K562 (cell line): ENCODE results near the gene EXOC3. TPM values are rescaled to one million over a fixed set of nuclear protein-coding genes. Genes with fewer than 3 reads are reported as not detected.

Source experiments
- ATAC-seq: fragments of 200-7000 bp; cut with Tn5 transposase; 3 replicates; pipeline ENCODE4 v1.9.1; 2020; ENCODE audit warnings: moderate library complexity
- BruUV-seq: library from RNA; stranded (reverse); fragments of 400-500 nt; replicated peaks from 2 replicates; lab custom pipeline; 2021; lab: Mats Ljungman, UMichigan
- CTCF ChIA-PET: fragments of 300-600 bp; formaldehyde crosslinking; extraction: SDS; loops from one replicate; lab custom pipeline; 2021; ENCODE audit warnings: low intra/inter-chr PET ratio; lab: Yijun Ruan, JAX
- POLR2A ChIA-PET: fragments of 300-600, 350-650 bp; sonication (Branson Sonifier 250); formaldehyde crosslinking; extraction: SDS; loops from one replicate; lab custom pipeline; 2021; ENCODE audit warnings: antibody characterized with exemption, inconsistent platforms; lab: Yijun Ruan, JAX
- DNase-seq, 4 experiments: peaks; one replicate each; pipeline versions ENCODE4 v3.0.0 to v3.0.0-alpha.2; 2011 to 2018; ENCODE audit warnings: low spot score in 3 of 4, mixed read lengths in 3 of 4; ENCODE audit errors: extremely low read depth in 1 of 4
- FAIRE-seq: peaks from 2 replicates; lab custom pipeline; 2011; peaks lifted over from hg19 to GRCh38; lab: Jason Lieb, UNC
- H2AFZ ChIP-seq: 2 replicates; pipeline ENCODE4 v1.6.0; 2011; ENCODE audit warnings: low read depth, low read length, control low read depth, inconsistent platforms
- H3K27ac ChIP-seq: fragments of 200-600 bp; 3 replicates; pipeline ENCODE4 v1.8.0; 2011; ENCODE audit warnings: low read depth, mild to moderate bottlenecking, control low read depth, inconsistent platforms, low read length, moderate library complexity, mixed read lengths; ENCODE audit errors: extremely low read depth
- H3K27me3 ChIP-seq, 2 experiments: fragments of 300-600 bp in 1 of 2; 2 replicates in 1 of 2; 3 replicates in 1 of 2; pipeline versions ENCODE4 v1.6.0 to v1.8.0; 2011; ENCODE audit warnings: inconsistent platforms in 2 of 2, low read length in 2 of 2, mild to moderate bottlenecking in 1 of 2, mixed read lengths in 1 of 2, moderate library complexity in 1 of 2; ENCODE audit not compliant: control insufficient read depth in 2 of 2, insufficient read depth in 2 of 2
- H3K36me3 ChIP-seq: fragments of 300-600 bp; 3 replicates; pipeline ENCODE4 v1.8.0; 2011; ENCODE audit warnings: mild to moderate bottlenecking, low read length, inconsistent platforms; ENCODE audit not compliant: control insufficient read depth, insufficient read depth
- H3K4me1 ChIP-seq, 2 experiments: fragments of 200-600 bp in 1 of 2; replicated peaks in 1 of 2; 2 replicates in 1 of 2; 3 replicates in 1 of 2; pipeline versions ENCODE4 v1.5.1 to v1.8.0; 2011; ENCODE audit warnings: inconsistent platforms in 2 of 2, low read length in 2 of 2, mild to moderate bottlenecking in 1 of 2, mixed read lengths in 1 of 2, moderate library complexity in 1 of 2; ENCODE audit not compliant: control insufficient read depth in 2 of 2, insufficient read depth in 2 of 2
- H3K4me2 ChIP-seq: 2 replicates; pipeline ENCODE4 v1.6.1; 2011; ENCODE audit warnings: low read length, control low read depth, inconsistent platforms, mixed read lengths; ENCODE audit not compliant: insufficient read depth
- H3K4me3 ChIP-seq: fragments of 200-600 bp; sonication (generic), shearing (Covaris generic); 2 replicates; pipeline ENCODE4 v1.5.1; 2016; ENCODE audit warnings: control low read depth, inconsistent platforms
- H3K79me2 ChIP-seq: fragments of 200-600 bp; 3 replicates; pipeline ENCODE4 v1.8.0; 2011; ENCODE audit warnings: low read length, inconsistent platforms; ENCODE audit not compliant: control insufficient read depth, insufficient read depth
- H3K9ac ChIP-seq, 2 experiments: 2 replicates each; pipeline versions ENCODE4 v1.6.0 to v1.6.1; 2011; ENCODE audit warnings: low read depth in 2 of 2, low read length in 2 of 2, control low read depth in 1 of 2, inconsistent platforms in 1 of 2, mild to moderate bottlenecking in 1 of 2, mixed read lengths in 1 of 2; ENCODE audit not compliant: insufficient read depth in 1 of 2
- H3K9me1 ChIP-seq: one replicate; pipeline ENCODE4 v1.6.0; 2011; ENCODE audit warnings: inconsistent platforms, mild to moderate bottlenecking, low read length, moderate library complexity; ENCODE audit not compliant: control insufficient read depth, insufficient read depth
- H3K9me3 ChIP-seq: replicated peaks from 2 replicates; pipeline ENCODE4 v1.5.1; 2011; ENCODE audit warnings: low read depth, low read length, inconsistent platforms; ENCODE audit not compliant: control insufficient read depth, insufficient read depth
- H4K20me1 ChIP-seq: replicated peaks from 2 replicates; pipeline ENCODE4 v1.6.1; 2011; ENCODE audit warnings: low read length, inconsistent platforms, mixed read lengths; ENCODE audit not compliant: control insufficient read depth, insufficient read depth
- EGR1 ChIP-seq: fragments of 450-650 bp; conservative IDR thresholded peaks from 2 replicates; pipeline ENCODE4 v1.6.1; 2017; ENCODE audit warnings: mild to moderate bottlenecking
- KLF10 ChIP-seq: fragments of 250-450 bp; sonication (Bioruptor Pico); IDR thresholded peaks from 2 replicates; pipeline ENCODE4 v1.6.1; 2021; ENCODE audit warnings: matching md5 sums
- PRPF4 ChIP-seq: fragments of 200-400 bp; formaldehyde crosslinking; IDR thresholded peaks from one replicate; pipeline ENCODE4 v1.6.1; 2017; ENCODE audit warnings: low read length, low read depth, mild to moderate bottlenecking; ENCODE audit not compliant: insufficient read depth, poor library complexity, severe bottlenecking
- RAD21 ChIP-seq, 2 experiments: fragments of 250-450 bp in 1 of 2; fragments of 450-650 bp in 1 of 2; sonication (Bioruptor Pico) in 1 of 2; formaldehyde crosslinking in 1 of 2; IDR thresholded peaks in 1 of 2; conservative IDR thresholded peaks in 1 of 2; 2 replicates each; pipeline versions ENCODE4 v1.4.0 to v1.8.0; 2020 to 2022; ENCODE audit warnings: mild to moderate bottlenecking in 2 of 2, moderate library complexity in 1 of 2
- ZBTB5 ChIP-seq: fragments of 450-650 bp; IDR thresholded peaks from 2 replicates; pipeline ENCODE4 v1.6.1; 2017; ENCODE audit warnings: antibody characterized with exemption
- ZNF707 ChIP-seq: fragments of 250-450 bp; sonication (Bioruptor Pico); conservative IDR thresholded peaks from 2 replicates; pipeline ENCODE4 v1.8.0; 2022; ENCODE audit warnings: inconsistent platforms, mild to moderate bottlenecking, moderate library complexity
- WGBS: fragments of 100-300 bp; shearing (Covaris generic); methylation state at CpG from one replicate; pipeline ENCODE4 v1.1.6; 2016; ENCODE audit warnings: low coverage, mixed read lengths; ENCODE audit not compliant: insufficient coverage; ENCODE audit errors: missing lambda C conversion rate; 5-methylcytosine and 5-hydroxymethylcytosine counted together
- in situ Hi-C: fragments of 300-500 bp; cut with MboI; formaldehyde crosslinking; loops from 4 replicates; pipeline ENCODE4 v1.15.0; 2018; ENCODE audit warnings: inconsistent platforms, mixed read lengths
- intact Hi-C: fragments of 100-400 bp; cut with micrococcal nuclease; formaldehyde crosslinking; loops from 2 replicates; pipeline ENCODE4 v1.14.2; 2022
- polyA plus RNA-seq, 8 experiments: library from polyadenylated mRNA; depleted of rRNA in 4 of 8; stranded (reverse) in 5 of 8; unstranded in 3 of 8; fragments of >200 nt; fragmentation: Nextera tagmentation in 2 of 8; fragmentation: Illumina TruSeq in 1 of 8; extraction: Ambion mirVana in 2 of 8; extraction: Trizol in 1 of 8; gene quantifications; 2 replicates each; pipeline versions ENCODE4 v1.2.1 to v1.2.3, GENCODE V29; 2011 to 2014; ENCODE audit warnings: inconsistent platforms in 1 of 8, missing spikeins in 1 of 8
- total RNA-seq, 7 experiments: library from RNA; depleted of rRNA in 6 of 7; stranded (reverse); fragments of >200 nt in 6 of 7; fragmentation: Illumina TruSeq in 2 of 7; extraction: Trizol in 2 of 7; gene quantifications; 2 replicates each; pipeline versions ENCODE4 v1.2.1 to v1.2.3, GENCODE V29; 2011 to 2021; ENCODE audit warnings: low replicate concordance in 1 of 7
- TF ChIP-seq, protein P1 (sequence below), 3 experiments: IDR thresholded peaks in 2 of 3; conservative IDR thresholded peaks in 1 of 3; 2 replicates each; pipeline ENCODE4 v1.5.1; 2011 to 2012; ENCODE audit warnings: low read length in 3 of 3, mild to moderate bottlenecking in 3 of 3, control low read depth in 2 of 3, improper control_type of control experiment in 1 of 3, inconsistent platforms in 1 of 3, low read depth in 1 of 3, mixed read lengths in 1 of 3, moderate library complexity in 1 of 3; ENCODE audit not compliant: insufficient read depth in 2 of 3
- TF ChIP-seq, protein P2 (sequence below), 2 experiments: IDR thresholded peaks; 2 replicates each; pipeline ENCODE4 v1.6.1; 2011; ENCODE audit warnings: borderline replicate concordance in 1 of 2, control low read depth in 1 of 2, low read depth in 1 of 2, low read length in 1 of 2, mild to moderate bottlenecking in 1 of 2, mixed read lengths in 1 of 2, moderate library complexity in 1 of 2; ENCODE audit not compliant: insufficient read depth in 1 of 2, insufficient read length in 1 of 2, poor library complexity in 1 of 2, severe bottlenecking in 1 of 2; ENCODE audit errors: extremely low read depth in 1 of 2
- TF ChIP-seq, protein P3 (sequence below): fragments of 200-800 bp; sonication (Bioruptor generic); IDR thresholded peaks from 2 replicates; pipeline ENCODE4 v1.6.1; 2017; ENCODE audit warnings: missing genetic modification characterization, missing compliant biosample characterization
- TF ChIP-seq, protein P4 (sequence below): sonication (generic); formaldehyde crosslinking; IDR thresholded peaks from 2 replicates; pipeline ENCODE4 v1.8.1; 2023; ENCODE audit warnings: mild to moderate bottlenecking, missing genetic modification reagents

EXOC3 gene
- total and polyA plus RNA-seq, 9 of the 15 experiments (the other 6 are each of a cell fraction or from before 2014, with no cell fraction given) = 1.4 to 41.9 (median 22.4) TPM

GRCh38 chr5:435961-436640 lies 6.9 kb upstream of the EXOC3 start:
- BruUV-seq = no TSS peak
- Histone ChIP-seq H3K4me2 (no peak overlapping the region), H3K9me1 (no peaks in the 10 kb centered on the region), H3K79me2 (no peaks in the 10 kb centered on the region), H3K36me3 (no peaks in the 10 kb centered on the region), H3K4me3 (no peak overlapping the region), H3K9ac (no peak overlapping the region), H3K4me1 (peaks cover 0 to 43% of the 10 kb centered on the region in 2 experiments; a peak in 2 of 5 replicates), H3K27ac (no peak overlapping the region), H2AFZ (no peak overlapping the region), H3K27me3 (peaks cover 38 to 59% of the 10 kb centered on the region in 2 experiments), H4K20me1 (no peaks in the 10 kb centered on the region; the same call in 1 of the 2 replicates), H3K9me3 (no peaks in the 10 kb centered on the region)
- CTCF ChIA-PET = interaction anchor here (1.0 kb wide), 1 partner anchor 11 kb away, joined by 3 read pairs; no protein-coding TSS in a partner anchor
- DNase-seq = peak in 2 of 4 experiments; percentile 43 to 45
- 12% methylated on average over 18 of the region's 18 CpGs for WGBS
- peak; percentile 16; the same call in 2 of the 3 replicates for ATAC-seq
- POLR2A ChIA-PET = no interaction called here
- in situ Hi-C loops = no loop called here
- intact Hi-C loops = loop anchor here (5.0 kb wide), 1 partner anchor 249 kb away; no protein-coding TSS in a partner anchor
- peak; percentile 40 for FAIRE-seq
- TF ChIP-seq, protein P1, sequence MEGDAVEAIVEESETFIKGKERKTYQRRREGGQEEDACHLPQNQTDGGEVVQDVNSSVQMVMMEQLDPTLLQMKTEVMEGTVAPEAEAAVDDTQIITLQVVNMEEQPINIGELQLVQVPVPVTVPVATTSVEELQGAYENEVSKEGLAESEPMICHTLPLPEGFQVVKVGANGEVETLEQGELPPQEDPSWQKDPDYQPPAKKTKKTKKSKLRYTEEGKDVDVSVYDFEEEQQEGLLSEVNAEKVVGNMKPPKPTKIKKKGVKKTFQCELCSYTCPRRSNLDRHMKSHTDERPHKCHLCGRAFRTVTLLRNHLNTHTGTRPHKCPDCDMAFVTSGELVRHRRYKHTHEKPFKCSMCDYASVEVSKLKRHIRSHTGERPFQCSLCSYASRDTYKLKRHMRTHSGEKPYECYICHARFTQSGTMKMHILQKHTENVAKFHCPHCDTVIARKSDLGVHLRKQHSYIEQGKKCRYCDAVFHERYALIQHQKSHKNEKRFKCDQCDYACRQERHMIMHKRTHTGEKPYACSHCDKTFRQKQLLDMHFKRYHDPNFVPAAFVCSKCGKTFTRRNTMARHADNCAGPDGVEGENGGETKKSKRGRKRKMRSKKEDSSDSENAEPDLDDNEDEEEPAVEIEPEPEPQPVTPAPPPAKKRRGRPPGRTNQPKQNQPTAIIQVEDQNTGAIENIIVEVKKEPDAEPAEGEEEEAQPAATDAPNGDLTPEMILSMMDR (IDR thresholded peaks at IDR 0.05 in 2 of 3, conservative IDR thresholded peaks at IDR 0.05 in 1 of 3; ENCODE audit: insufficient read depth in 2 of 3, low read depth in 1 of 3, low read length in 3 of 3) = peak; percentile 27 to 35 (median 29); a peak in 3 of 6 replicates
- no peak for TF ChIP-seq PRPF4
- TF ChIP-seq EGR1 = peak; percentile 32; the same call in 1 of the 2 replicates
- TF ChIP-seq, protein P2, sequence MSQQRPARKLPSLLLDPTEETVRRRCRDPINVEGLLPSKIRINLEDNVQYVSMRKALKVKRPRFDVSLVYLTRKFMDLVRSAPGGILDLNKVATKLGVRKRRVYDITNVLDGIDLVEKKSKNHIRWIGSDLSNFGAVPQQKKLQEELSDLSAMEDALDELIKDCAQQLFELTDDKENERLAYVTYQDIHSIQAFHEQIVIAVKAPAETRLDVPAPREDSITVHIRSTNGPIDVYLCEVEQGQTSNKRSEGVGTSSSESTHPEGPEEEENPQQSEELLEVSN (IDR thresholded peaks at IDR 0.05; ENCODE audit: borderline replicate concordance in 1 of 2, extremely low read depth in 1 of 2, insufficient read depth in 1 of 2, insufficient read length in 1 of 2, low read depth in 1 of 2, low read length in 1 of 2, poor library complexity in 1 of 2, severe bottlenecking in 1 of 2) = no peak
- no peak for TF ChIP-seq ZBTB5
- TF ChIP-seq ZNF707 = no peak
- no peak for TF ChIP-seq KLF10
- TF ChIP-seq, protein P3, sequence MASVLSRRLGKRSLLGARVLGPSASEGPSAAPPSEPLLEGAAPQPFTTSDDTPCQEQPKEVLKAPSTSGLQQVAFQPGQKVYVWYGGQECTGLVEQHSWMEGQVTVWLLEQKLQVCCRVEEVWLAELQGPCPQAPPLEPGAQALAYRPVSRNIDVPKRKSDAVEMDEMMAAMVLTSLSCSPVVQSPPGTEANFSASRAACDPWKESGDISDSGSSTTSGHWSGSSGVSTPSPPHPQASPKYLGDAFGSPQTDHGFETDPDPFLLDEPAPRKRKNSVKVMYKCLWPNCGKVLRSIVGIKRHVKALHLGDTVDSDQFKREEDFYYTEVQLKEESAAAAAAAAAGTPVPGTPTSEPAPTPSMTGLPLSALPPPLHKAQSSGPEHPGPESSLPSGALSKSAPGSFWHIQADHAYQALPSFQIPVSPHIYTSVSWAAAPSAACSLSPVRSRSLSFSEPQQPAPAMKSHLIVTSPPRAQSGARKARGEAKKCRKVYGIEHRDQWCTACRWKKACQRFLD = no peak
- TF ChIP-seq, protein P4, sequence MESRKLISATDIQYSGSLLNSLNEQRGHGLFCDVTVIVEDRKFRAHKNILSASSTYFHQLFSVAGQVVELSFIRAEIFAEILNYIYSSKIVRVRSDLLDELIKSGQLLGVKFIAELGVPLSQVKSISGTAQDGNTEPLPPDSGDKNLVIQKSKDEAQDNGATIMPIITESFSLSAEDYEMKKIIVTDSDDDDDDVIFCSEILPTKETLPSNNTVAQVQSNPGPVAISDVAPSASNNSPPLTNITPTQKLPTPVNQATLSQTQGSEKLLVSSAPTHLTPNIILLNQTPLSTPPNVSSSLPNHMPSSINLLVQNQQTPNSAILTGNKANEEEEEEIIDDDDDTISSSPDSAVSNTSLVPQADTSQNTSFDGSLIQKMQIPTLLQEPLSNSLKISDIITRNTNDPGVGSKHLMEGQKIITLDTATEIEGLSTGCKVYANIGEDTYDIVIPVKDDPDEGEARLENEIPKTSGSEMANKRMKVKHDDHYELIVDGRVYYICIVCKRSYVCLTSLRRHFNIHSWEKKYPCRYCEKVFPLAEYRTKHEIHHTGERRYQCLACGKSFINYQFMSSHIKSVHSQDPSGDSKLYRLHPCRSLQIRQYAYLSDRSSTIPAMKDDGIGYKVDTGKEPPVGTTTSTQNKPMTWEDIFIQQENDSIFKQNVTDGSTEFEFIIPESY (CRISPR knock-in tag) = 0 out of 2 replicates have a peak, but pooled peaks have one; percentile 13
- TF ChIP-seq RAD21 (CRISPR knock-in tag; conservative IDR thresholded peaks at IDR 0.05 in 1 of 2, IDR thresholded peaks at IDR 0.05 in 1 of 2) = peak; percentile 18 to 24; a peak in 2 of 4 replicates
